Nucleus accumbens (tissue), 56 donors: ENCODE data around the gene CRIM1.

Source experiments
- DNase-seq, 56 donors: peaks; one replicate each; lab custom pipeline; 2025; lab: John Stamatoyannopoulos, UW

CRIM1 gene

DNA sequence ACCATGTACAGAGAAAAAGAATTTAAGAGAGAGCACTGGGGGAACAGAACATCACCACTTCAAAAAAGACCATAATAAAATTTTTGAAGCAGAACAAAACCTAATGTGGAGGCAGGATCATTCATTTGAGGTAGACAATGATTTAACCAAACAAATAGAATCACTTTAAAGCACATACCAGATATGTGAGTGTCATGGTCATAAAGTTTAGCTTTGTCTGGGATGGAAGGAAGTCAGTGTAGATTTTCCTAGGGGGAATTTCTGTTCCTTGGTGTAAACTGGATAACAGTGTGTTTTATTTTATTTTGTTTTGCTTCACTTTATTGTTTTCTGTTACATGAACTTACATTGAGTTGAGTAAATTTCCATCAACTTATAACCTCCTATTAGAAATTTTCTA is 120.8 kb downstream of the CRIM1 start:
- no peak for DNase-seq

DNA sequence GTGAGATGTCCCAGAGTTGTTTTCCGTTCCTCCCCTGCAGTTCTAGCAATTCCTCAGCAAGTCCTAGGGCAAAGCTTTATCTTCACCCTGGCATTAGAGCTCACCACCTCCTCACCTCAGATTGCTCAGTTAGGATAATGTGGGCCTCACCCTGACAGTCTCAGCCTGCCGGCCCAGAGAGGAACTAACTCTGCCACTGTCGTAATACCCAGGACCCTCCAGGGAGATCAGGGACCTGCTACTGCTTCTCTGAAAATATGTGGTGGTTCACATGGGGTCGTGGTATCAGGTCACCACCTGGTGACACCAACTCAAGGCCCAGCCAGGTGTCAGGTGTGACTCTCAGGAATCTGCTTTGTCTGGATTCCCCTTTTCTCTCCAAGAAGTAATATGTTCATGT is 121.7 kb downstream of the CRIM1 start:
- DNase-seq, result no peak

DNA sequence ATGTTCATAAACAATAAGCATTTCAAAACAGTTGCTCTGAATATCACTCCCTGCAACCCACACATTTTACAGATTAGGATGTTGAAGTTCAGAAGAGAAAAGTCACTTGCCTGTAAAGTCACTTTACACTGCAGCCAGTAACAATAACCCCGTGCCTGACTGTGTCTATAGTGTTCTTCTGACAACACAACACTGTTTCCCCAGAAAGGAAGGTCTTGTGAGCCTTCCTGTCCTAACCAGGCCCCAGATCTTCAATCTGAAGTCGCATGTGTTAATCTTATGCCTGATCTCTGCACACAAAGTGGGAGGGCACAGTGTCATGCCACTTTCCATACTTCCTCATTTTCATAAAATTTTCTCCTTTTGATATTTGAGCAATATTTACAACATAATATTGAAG is 122.2 kb downstream of the CRIM1 start:
- DNase-seq, result no peak

DNA sequence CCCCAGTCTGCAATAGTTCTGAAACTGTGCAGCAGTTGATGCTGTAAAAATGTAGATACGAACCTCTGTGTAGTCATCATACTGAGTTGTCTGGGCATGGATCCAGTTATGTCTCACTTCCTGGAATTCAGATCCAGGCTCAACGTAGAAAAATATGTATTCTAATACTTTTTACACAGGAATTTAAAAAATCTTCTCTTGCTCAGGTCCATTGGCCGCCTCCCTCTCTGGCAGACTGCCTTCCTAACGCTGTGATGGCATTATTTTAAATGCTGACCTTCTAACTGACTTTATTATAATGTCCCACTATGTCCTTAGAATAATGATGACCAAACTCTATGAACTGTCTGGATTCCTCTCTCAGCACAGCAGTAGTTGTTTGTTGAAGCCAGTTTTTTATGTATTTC is 122.8 kb downstream of the CRIM1 start:
- no peak for DNase-seq

DNA sequence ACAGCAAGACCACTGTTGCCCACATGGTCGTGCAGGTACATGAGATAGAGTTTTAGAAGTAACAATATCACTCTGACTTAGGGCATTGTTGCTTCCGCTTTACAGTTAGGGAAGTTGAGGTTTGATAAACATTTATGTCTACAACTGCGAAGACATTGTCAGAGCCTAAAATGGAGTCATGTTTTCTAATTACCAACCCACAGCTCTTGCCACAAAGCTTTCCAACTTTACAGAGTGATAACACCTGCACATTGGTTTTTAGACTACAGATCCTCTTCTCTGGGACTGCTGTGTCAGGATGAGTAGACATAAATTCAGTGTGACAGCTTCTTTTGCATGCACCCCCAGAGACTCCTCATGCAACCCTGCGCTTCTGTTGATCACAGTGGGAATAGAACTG is 123.4 kb downstream of the CRIM1 start:
- DNase-seq, result no peak

DNA sequence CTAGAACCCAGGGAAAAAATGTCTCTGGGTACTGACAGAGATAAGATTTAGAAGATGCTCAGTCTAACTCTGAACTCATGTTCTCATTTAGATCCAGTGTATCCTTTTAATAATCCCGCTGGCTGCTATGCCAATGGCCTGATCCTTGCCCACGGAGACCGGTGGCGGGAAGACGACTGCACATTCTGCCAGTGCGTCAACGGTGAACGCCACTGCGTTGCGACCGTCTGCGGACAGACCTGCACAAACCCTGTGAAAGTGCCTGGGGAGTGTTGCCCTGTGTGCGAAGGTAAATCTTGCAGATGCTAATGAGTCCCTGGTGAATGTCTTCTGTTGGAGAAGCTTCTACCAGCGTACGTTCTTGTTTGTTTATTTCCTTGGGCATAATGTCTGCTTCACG is 123.8 kb downstream of the CRIM1 start:
- DNase-seq, result no peak

DNA sequence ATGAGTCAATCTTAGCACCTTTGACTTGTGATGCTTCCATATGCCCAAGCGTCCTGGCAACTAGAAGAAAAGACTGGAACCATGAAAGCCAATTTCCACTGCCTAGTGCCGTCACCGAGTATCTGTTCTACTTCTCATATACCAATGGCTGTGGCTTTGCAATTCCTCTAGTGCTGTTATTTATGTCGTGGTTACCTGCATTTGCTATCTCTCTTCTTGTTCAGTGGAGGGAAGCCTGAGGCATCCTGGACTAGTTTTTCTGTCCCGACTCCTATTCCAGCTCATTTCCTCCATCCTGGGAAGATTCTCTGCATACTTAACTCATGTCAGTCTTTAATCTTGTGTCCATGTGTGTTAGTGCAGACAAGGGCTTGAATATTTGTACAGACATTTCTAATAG is 124.5 kb downstream of the CRIM1 start:
- DNase-seq, result no peak

DNA sequence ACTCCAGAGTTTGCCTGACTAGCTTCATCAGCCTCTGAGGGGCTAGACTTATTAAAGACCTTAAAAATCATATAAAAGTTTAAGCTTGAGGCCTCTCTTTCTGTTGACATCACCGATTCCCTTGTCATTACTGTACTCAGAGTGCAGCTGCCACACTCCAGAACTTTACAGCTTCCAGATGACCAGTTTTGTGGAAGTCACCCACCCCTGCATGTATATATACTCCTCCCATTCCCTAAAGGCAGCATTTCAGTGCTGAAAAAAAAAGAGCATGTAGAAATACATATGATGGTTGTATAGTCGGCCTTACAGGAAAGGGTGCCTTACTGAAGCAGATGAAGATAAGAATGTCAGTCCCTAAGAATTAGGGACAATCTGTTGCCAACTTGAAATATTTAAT is 125.1 kb downstream of the CRIM1 start:
- no peak for DNase-seq

DNA sequence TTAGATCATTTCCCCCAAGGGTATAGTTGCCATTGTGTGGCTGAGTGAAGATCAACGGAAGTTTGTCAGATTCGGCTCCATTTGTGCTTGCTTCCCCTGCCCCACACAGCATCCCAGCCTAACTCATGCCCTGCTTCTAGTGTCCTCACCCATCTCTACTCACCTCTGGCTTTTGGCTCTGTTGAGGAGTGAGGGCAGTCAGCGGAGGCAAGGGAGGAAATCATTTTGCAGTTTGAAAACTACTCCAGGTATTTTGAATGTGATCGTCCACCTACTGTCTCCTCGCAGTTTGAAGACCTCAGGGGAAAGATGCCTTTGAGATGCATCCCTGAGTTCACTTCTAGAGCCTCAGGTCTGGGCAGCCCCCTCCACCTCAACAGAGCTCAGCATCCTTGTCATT is 126.1 kb downstream of the CRIM1 start:
- no peak for DNase-seq

DNA sequence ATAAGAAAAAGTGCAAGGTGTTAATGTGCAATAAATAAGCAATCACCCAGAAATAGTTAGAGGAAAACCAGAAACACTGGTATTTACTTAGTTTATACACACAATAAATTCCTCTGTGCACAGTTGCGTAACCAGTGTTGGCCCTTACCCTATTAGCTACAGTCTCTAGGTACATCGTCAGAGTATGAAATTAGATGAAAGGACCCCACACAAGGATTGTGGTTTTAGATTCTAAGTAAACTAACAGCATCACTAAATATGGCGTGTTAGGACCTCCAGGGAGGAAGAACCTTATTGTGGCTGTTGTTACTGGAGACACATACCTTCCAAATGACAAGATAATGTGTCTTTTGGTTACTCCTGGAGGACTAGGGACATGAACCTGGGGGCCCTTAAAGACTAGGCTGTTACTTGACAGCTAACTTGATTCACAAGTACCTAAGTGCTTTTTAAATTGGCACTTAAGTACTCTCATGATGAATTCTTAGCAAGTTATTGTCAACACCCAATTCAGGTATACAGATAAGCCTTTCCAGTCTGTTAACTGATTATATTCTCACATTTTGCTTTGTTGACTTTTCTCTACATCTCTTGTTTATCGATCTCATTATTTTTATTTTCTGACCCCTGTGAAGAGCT is 127.1 kb downstream of the CRIM1 start:
- DNase-seq, result no peak

DNA sequence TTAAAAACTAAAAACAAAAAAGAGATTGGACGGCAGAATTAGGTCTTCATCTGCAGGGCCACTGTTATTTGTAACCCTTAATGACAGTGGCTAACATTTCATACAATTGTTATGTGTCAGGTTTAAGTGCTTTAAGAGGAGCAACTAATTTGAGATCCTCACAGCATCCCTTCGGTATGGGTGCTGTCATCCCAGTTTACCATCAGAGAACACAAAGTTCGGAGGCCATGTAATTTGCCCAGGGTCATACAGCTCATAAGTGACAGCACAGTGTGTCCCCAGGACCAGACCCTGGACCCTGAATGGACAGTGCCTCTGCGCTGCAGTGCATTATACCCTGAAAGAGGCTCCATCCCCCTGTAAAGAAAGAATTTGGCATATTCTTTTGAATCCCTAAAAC is 127.7 kb downstream of the CRIM1 start:
- DNase-seq, result no peak

DNA sequence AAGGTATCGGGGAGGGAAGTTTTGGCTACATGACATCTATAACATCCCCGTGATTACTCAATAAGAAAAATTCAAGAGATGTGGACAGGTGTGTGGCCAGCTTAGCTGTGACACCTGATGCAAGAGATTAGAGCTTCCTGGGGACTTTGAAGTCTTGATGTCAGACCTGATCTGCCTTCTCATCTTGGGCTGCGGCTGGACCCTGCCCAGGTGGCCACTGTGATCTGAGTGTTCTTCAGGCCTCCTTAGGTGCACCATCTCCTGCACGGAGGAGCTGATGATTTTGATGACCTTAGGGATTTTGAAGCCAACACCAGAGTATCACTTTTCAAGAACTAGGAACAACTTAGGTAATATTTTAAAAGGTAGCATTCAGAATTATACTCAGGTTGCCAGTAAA is 128.9 kb downstream of the CRIM1 start:
- DNase-seq, result no peak

DNA sequence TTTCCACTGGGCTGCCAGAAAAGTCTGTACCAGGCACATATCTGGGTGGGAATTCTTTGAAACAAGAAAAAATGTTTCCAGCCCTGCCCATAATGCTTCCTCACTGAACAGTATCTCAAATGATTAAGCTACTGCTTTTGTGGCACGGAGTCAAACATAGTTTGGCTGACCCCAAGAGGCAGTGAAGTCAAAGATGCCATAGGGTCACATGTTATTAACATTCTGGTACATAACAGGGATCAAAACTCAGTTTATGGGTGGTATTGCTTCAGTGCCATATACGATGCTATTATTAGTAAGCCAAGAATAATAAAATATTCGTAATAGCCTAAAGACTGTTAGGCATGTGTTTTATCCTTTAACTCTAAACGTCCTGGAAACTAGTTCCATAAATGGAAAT is 129.9 kb downstream of the CRIM1 start:
- no peak for DNase-seq

DNA sequence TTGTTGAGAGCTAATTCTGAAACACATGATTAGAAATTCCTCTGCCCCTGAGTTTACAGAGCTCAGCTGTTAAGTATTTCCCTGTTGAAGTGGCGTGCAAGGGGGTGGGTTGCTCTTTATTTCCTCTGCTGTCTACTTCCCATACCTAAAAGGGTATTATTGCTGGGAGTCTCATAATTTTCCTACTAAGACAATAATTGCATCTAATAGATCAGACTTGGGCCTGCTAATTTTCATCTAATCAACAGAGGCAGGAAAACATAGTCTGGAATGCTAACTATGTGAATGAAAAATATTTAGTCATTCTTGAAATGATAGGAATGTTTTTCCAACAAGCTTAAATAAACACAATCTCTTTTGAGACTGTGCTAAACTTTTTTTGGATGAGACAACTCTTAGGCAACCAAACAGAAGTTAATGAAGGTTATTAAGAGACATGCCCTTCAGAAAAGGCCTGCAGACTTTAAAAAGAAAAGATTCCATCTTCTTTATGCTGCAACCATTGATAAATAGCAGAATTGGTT is 131.0 kb downstream of the CRIM1 start:
- DNase-seq, result no peak

DNA sequence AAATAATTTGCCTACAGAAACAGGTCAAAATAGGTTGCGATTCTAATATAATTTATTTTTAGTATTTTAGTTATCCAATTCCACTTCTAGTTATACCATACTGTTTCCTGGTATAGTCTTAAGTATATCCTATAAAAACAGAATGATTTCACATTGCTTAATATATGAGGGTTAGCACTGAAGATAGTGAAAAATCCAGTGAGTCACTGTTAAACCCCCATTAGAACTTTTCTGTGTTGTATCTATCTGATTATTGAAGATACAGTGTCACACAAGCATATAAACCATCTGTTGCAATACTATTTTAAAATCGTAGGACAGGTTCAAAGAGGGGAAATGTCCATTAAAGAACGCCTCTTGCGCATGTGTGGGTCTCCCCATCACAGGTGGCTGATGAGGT is 132.4 kb downstream of the CRIM1 start:
- DNase-seq, result no peak

DNA sequence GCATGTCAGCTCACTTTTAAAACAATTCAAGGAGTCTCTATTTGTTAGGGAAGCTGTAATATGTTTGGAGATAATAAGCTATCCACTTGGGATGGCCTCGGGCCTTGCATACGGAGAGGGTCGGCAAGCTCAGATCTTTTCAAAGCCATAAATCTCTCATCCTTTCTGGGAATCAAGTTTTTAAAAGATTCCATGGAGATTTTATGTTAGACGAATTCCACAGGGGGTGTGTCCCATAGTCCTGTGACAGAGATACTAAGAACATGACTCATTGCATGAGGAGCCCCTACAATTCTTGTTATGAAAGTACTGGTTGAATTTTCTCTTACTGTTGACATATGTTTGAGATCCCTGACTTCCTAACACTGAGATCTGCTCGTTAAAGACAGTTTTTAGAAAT is 133.7 kb downstream of the CRIM1 start:
- peak in 1 of 56 donors; percentile 2 for DNase-seq

DNA sequence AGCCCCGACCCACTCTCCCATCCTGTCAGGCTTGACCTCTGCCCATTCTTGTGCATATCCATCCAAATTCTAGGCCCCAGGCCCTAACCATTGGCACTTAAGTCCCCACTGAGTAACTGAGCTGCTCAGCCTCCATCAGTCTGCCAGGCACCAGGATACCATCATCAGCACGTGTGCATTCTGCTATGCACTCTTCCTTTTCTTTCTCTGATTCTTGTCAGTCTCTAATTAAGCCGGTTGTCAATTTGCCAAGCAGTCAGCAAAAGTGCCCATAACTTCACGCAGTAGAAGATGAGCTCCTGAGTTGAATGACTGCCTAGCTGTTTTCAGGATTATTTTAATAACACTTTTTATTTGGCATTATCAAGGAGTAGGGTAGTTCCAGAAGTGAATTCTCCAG is 135.2 kb downstream of the CRIM1 start:
- DNase-seq, result no peak

DNA sequence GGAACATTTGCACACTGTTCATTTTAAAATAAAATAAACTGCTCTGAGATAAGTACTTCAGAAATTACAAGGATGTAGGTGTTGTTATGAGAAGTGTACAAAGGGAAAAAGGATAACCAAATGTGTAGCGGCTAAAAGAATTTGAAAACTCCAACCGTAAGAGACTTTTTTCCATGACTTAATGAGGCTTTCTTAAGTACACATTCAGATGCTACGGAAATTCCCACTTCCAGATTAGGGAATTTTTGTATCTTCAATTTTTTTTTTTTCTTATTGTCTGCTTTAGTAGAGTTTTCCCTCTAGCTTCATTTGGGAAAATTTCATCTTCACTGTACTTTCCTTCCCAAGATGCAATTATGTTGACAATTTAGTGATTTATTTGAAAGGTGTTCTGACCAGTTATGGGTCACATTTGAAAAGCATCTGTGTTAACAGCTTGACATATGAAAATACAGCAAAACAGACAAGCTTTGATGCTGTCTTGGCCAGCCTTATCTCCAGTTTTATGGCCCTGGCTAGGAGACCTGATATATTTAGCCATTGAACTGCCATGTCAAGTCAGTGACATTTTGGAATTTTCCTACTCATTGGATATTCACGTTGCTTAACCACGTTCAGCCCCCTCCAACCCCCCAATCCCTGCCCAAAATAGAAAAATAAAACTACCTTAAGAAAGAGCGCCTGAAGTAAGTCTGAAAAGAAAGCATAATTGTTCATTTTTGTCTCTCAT is 136.8 kb downstream of the CRIM1 start:
- DNase-seq, result no peak

DNA sequence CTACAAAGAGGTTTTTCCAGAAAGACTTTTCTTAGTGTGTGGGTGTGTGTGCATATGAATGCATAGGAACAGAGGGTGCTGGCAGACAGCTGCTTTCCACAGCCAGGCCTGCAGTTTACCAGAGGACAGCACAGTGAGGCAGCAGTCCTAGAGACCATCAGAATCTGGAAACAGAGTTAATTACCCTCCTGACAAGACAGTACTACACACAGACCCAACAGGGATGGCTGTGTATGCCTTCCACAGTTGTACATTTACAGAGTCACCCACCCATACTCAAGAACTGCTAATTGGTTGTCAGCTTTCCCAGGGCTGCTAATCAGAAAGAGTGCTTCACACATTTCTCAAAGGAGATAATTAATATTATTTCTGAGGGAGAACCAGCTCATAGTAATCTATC is 137.7 kb downstream of the CRIM1 start:
- DNase-seq, result no peak

DNA sequence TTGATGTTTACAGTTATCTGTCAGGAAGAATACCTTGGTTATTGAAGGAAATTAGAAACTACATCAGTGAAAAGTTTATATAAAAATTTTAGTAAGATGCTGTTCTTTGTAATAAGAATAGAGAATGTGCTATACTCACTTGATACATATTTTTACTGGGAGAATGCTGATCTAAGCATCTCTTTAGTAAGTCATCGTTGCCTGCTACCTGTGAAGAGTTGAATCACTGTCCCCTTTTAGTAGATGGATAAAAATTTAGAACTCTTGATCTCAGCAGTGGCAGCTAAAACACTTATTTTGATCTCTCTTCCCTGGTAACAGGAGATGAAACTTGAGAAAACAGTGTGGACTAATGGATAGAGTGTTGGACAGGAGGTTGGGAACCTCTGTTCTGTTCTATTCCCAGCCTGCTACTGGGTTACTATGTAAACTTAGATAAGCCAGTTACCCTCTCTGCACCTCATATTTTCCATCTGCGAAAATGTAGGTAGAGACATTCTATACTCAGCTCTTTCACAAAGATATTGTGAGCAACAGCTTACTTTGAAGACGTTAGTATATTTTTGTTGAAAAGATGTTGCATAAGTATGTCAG is 142.1 kb downstream of the CRIM1 start:
- DNase-seq, result no peak

DNA sequence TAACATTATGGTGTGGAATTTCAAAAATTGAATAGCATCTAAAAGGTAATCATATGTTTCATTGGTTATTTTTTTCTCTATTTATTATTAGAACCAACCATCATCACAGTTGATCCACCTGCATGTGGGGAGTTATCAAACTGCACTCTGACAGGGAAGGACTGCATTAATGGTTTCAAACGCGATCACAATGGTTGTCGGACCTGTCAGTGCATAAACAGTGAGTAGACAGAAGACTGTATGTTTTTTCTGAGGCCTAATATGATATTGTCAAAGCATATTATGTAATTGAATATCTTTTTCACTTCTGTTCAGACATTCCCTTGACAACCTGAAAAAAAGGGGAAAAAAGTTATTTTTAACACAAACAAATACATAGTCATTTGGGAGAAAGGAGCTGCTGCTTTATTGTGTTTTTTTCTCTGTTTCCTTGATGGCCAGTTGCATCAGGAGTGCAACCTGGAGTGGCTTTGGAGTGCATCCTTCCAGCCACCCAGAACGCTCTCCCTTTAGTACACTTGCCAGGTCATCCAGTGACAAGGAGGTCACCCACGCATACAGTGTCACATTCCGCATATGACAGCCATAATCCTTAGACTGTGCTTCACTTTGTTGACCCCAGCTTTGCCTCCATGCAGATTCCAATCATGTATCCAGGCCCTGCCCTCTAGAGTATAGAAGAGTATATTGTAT is 143.7 kb downstream of the CRIM1 start:
- no peak for DNase-seq
